Stimulated activated CD4-positive, alpha-beta T cell treated with anti-CD3 and anti-CD28 coated beads, Interleukin-4, amount 100 ng/mL, for 4 hours (primary cell): ENCODE results near the gene PARK7.
"Not testable (repeated sequence)": the region's sequence is repeated elsewhere in the genome, so short reads cannot be mapped to it uniquely, and the experiment has no call there.

Experiments
- DNase-seq, 2 experiments: peaks; one replicate each; pipeline ENCODE4 v3.0.0-alpha.2; 2020

Gene PARK7

GRCh38 chr1:7961216-7962013 is at the start of gene PARK7:
Gene PARK7, plus strand, starts transcription at chr1:7961711. Its CDS starts 1,075 bp downstream, at chr1:7962786.
- peak; percentile 99 for DNase-seq

- DNase-seq: no peak
Measured at GRCh38 chr1:7912145-7912544, 49.4 kb upstream of the PARK7 start.

GRCh38 chr1:7912743-7913557 is 48.6 kb upstream of the PARK7 start:
- no peak for DNase-seq

GRCh38 chr1:7915826-7916500 is 45.5 kb upstream of the PARK7 start:
- peak; percentile 19 to 73 for DNase-seq

- DNase-seq: no peak
Measured at GRCh38 chr1:7916501-7916830, 45.0 kb upstream of the PARK7 start.

GRCh38 chr1:7917971-7918370 is 43.5 kb upstream of the PARK7 start:
- not testable (repeated sequence) for DNase-seq

- DNase-seq: no peak
Measured at GRCh38 chr1:7919880-7920279, 41.6 kb upstream of the PARK7 start.

- no peak for DNase-seq
Measured at GRCh38 chr1:7921796-7922195, 39.7 kb upstream of the PARK7 start.

GRCh38 chr1:7922301-7922700 is 39.2 kb upstream of the PARK7 start:
- DNase-seq: no peak

- DNase-seq: not testable (repeated sequence)
Measured at GRCh38 chr1:7927061-7927460, 34.5 kb upstream of the PARK7 start.

- DNase-seq: no peak
Measured at GRCh38 chr1:7928247-7928646, 33.3 kb upstream of the PARK7 start.

GRCh38 chr1:7929637-7930036 is 31.9 kb upstream of the PARK7 start:
- DNase-seq: no peak

- peak in 1 of 2 experiments; percentile 28 for DNase-seq
Measured at GRCh38 chr1:7930645-7931445, 30.7 kb upstream of the PARK7 start.

GRCh38 chr1:7931446-7931812 is 30.1 kb upstream of the PARK7 start:
- DNase-seq: no peak

GRCh38 chr1:7932524-7933138 is 28.9 kb upstream of the PARK7 start:
- no peak for DNase-seq

GRCh38 chr1:7938070-7938469 is 23.4 kb upstream of the PARK7 start:
- no peak for DNase-seq

GRCh38 chr1:7940034-7940433 is 21.5 kb upstream of the PARK7 start:
- DNase-seq: no peak

- DNase-seq: peak; percentile 71 to 85
Measured at GRCh38 chr1:7940745-7941436, 20.6 kb upstream of the PARK7 start, which contains the start of gene TNFRSF9. Gene TNFRSF9, minus strand, starts transcription at chr1:7940839. Its CDS starts 845 bp downstream, at chr1:7939994.

- DNase-seq: no peak
Measured at GRCh38 chr1:7941437-7941793, 20.1 kb upstream of the PARK7 start.

GRCh38 chr1:7942214-7942921 is 19.1 kb upstream of the PARK7 start:
- DNase-seq: peak; percentile 36 to 38

GRCh38 chr1:7943251-7943650 is 18.3 kb upstream of the PARK7 start:
- no peak for DNase-seq
